LNCAP (cell line): Measurements from ENCODE around the gene ERICH6.

Experiments
- CTCF ChIP-seq: fragments of 450-650 bp; IDR thresholded peaks from 2 replicates; pipeline ENCODE4 v1.5.1; 2017; ENCODE audit warnings: mild to moderate bottlenecking

ERICH6 gene

GRCh38 chr3:150744919-150745211 is 41.1 kb upstream of the ERICH6 start:
- TF ChIP-seq CTCF, result no peak

GRCh38 chr3:150744041-150744918 is 40.6 kb upstream of the ERICH6 start:
- no peak for TF ChIP-seq CTCF

- TF ChIP-seq CTCF, result no peak
Observed at GRCh38 chr3:150743508-150743907, 39.8 kb upstream of the ERICH6 start.

- no peak for TF ChIP-seq CTCF
Observed at GRCh38 chr3:150742679-150743078, 39.0 kb upstream of the ERICH6 start.

GRCh38 chr3:150742141-150742523 is 38.4 kb upstream of the ERICH6 start:
- no peak for TF ChIP-seq CTCF

GRCh38 chr3:150741497-150742140 is 37.9 kb upstream of the ERICH6 start:
- TF ChIP-seq CTCF, result no peak

GRCh38 chr3:150740733-150741496 is 37.2 kb upstream of the ERICH6 start:
- no peak for TF ChIP-seq CTCF
